HFFc6 (cell line): ENCODE measurements around the gene POLR3A. TPM values are rescaled to one million over a fixed set of nuclear protein-coding genes. Genes with fewer than 3 reads are reported as not detected.
A peak's percentile ranks its signal among the peaks of the same experiment; 100 is the strongest.

Source experiments
- DNase-seq: peaks from one replicate; pipeline ENCODE4 v3.0.0-alpha.2; 2018
- H3K27ac Mint-ChIP-seq: 2 replicates; pipeline ENCODE4 v1.8.0; 2020; ENCODE audit warnings: mild to moderate bottlenecking, mixed read lengths
- H3K27me3 Mint-ChIP-seq: 2 replicates; pipeline ENCODE4 v1.8.0; 2021; ENCODE audit warnings: mild to moderate bottlenecking, moderate library complexity, mixed read lengths; ENCODE audit not compliant: insufficient read depth
- H3K36me3 Mint-ChIP-seq: 2 replicates; pipeline ENCODE4 v1.8.0; 2021; ENCODE audit warnings: low read depth, mixed read lengths
- H3K4me1 Mint-ChIP-seq: 2 replicates; pipeline ENCODE4 v1.8.0; 2020; ENCODE audit warnings: low read depth, mixed read lengths
- H3K4me3 Mint-ChIP-seq: 2 replicates; pipeline ENCODE4 v1.8.0; 2020; ENCODE audit warnings: mild to moderate bottlenecking, moderate library complexity, mixed read lengths
- H3K9me3 Mint-ChIP-seq: 2 replicates; pipeline ENCODE4 v1.8.0; 2020; ENCODE audit warnings: mild to moderate bottlenecking, mixed read lengths
- total RNA-seq, 6 experiments: library from RNA; stranded (reverse); fragmentation: NEBNext Ultra II Directional; extraction: Animal tissue kit (Norgen Biotek cat#: 25700); gene quantifications; 2 replicates in 1 of 6; 3 replicates in 5 of 6; pipeline ENCODE4 v1.2.3, GENCODE V29; 2021
- TF ChIP-seq, protein P1 (sequence below): fragments of 200-600 bp; sonication (generic); IDR thresholded peaks from 2 replicates; pipeline ENCODE4 v1.5.0; 2021; ENCODE audit warnings: antibody characterized with exemption, mild to moderate bottlenecking

Gene POLR3A
- total RNA-seq, 6 experiments from 2014 or later: 18.0 to 21.0 (median 19.8) TPM

DNA sequence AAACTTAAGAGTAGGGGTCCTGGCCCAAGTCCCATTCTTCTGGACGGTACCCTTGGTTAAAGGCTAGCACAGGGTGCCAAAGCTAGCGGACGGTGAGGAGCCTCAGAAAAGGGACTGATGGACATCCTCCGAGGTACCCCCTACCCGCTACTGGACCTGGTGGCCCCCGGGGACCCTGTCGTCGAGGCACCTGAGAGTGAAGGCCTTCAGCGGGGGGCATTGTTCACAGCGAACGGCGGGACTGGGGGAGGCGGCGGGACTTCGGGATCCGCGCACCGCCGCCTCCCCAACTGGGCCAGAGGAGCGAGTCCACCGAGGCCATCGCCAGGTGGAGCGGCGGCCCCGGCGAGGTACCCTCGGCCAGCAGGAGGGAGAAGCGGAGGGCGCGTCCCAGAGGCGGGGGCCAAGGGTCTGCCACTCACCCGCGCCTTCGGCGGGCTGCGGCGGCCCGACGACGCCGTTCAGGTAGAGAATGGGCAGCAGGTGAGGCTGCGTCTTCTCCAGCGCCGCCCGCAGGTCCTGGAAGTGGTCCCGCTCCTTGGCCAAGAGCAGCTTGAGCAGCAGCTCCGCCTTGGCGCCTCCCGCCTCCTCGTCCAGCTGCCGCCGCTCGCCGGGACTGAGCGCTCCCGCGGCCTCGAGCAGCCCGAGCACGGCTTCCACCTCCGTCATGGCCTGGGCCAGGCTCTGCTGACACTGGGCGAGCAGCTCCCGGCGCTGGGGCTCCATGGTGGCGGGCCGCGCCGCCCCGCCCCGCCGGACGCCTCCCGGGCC, 103.3 kb downstream of the POLR3A start:
- Mint-ChIP-seq H3K36me3 (no peaks in the 10 kb centered on the region), H3K9me3 (peaks cover 4% of the 10 kb centered on the region; the same call in 1 of the 2 replicates), H3K27me3 (peaks cover 1% of the 10 kb centered on the region), H3K4me3 (peak overlapping the region; percentile 90), H3K4me1 (peaks cover 35% of the 10 kb centered on the region), H3K27ac (peak overlapping the region; percentile 51)
- TF ChIP-seq, protein P1, sequence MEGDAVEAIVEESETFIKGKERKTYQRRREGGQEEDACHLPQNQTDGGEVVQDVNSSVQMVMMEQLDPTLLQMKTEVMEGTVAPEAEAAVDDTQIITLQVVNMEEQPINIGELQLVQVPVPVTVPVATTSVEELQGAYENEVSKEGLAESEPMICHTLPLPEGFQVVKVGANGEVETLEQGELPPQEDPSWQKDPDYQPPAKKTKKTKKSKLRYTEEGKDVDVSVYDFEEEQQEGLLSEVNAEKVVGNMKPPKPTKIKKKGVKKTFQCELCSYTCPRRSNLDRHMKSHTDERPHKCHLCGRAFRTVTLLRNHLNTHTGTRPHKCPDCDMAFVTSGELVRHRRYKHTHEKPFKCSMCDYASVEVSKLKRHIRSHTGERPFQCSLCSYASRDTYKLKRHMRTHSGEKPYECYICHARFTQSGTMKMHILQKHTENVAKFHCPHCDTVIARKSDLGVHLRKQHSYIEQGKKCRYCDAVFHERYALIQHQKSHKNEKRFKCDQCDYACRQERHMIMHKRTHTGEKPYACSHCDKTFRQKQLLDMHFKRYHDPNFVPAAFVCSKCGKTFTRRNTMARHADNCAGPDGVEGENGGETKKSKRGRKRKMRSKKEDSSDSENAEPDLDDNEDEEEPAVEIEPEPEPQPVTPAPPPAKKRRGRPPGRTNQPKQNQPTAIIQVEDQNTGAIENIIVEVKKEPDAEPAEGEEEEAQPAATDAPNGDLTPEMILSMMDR: no peak; the same call in 1 of the 2 replicates
- DNase-seq: no peak

DNA sequence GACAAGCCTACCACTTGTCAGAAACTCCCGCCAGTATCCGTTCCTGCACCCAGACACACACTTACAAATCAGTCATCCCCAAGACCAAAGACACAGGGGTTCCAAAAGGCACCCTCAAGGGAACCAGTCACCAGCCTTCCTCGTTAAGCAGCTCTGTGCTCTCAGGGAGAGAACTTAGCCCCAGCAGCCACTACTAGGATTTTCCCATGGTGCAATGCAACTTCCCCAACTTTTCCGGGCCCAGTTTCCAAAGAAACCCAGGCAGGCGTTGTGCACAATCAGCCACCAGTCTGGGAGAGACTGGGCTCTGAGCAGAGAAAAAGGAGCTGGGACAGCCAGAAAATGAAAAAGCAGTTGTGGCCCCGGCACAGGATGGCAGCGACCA, 103.9 kb downstream of the POLR3A start:
- H3K36me3 Mint-ChIP-seq: no peaks in the 10 kb centered on the region
- DNase-seq: peak; percentile 53
- H3K9me3 Mint-ChIP-seq: peaks cover 4% of the 10 kb centered on the region; the same call in 1 of the 2 replicates
- H3K4me3 Mint-ChIP-seq: peak overlapping the region; percentile 90
- peaks cover 41% of the 10 kb centered on the region for H3K4me1 Mint-ChIP-seq
- H3K27ac Mint-ChIP-seq: peak overlapping the region; percentile 51
- TF ChIP-seq, protein P1: no peak
- peaks cover 1% of the 10 kb centered on the region for H3K27me3 Mint-ChIP-seq

DNA sequence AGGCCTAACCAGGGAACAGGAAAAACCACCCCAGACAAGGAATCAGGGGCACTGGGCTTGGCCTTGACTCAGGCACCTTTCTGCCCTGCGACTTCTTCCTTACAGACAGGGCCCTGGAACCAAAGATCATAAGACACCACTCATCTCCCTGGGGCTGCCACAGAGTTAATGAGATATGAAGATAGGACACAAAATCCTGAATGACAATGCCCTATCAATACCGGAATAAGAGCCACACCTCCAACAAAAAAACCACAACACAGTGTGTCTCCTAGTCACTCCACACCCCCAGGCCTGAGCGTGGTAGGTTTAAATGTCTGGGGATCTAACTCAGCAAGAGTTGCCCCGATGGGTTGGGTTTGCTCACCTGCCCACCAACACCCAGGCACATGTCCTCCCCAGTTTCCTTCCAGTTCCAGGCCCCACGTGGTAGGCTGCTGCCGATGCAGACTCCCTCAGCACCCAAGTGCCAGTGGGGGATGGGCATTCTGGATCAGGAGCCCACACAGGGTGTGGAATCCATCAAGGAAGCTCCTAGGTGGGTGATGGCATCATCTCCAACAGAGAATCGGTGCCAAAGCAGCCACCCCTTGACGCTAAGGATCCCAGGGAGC, 106.6 kb downstream of the POLR3A start:
- DNase-seq: no peak
- TF ChIP-seq, protein P1: no peak
- no peaks in the 10 kb centered on the region for H3K9me3 Mint-ChIP-seq
- H3K27me3 Mint-ChIP-seq: peaks cover 1% of the 10 kb centered on the region
- H3K36me3 Mint-ChIP-seq: no peaks in the 10 kb centered on the region
- no peak overlapping the region for H3K4me3 Mint-ChIP-seq
- no peak overlapping the region for H3K27ac Mint-ChIP-seq
- H3K4me1 Mint-ChIP-seq: peaks cover 58% of the 10 kb centered on the region

DNA sequence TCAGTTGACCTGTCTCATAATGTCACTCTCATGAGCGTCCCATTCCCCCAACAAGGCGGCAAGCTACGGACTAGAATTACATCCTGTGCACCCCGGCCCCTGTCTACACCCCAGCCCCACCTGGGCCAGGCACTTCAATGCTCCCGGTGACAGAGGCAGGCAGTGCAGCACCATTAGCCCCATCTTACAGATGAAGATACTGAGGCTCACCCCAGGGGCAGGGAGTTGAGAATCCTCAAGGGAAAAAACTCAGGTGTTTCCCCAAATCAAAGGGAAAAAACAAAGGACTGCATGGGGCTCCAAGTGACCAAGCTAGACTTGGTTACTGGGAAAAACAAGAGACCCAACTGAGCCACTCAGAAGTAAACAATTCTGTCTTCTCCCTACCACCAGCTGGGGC, 107.3 kb downstream of the POLR3A start:
- H3K4me3 Mint-ChIP-seq: no peak overlapping the region
- no peak overlapping the region for H3K27ac Mint-ChIP-seq
- TF ChIP-seq, protein P1: no peak
- no peaks in the 10 kb centered on the region for H3K9me3 Mint-ChIP-seq
- DNase-seq: no peak
- H3K36me3 Mint-ChIP-seq: no peaks in the 10 kb centered on the region
- H3K4me1 Mint-ChIP-seq: peaks cover 52% of the 10 kb centered on the region
- peaks cover 1% of the 10 kb centered on the region; the same call in 1 of the 2 replicates for H3K27me3 Mint-ChIP-seq

DNA sequence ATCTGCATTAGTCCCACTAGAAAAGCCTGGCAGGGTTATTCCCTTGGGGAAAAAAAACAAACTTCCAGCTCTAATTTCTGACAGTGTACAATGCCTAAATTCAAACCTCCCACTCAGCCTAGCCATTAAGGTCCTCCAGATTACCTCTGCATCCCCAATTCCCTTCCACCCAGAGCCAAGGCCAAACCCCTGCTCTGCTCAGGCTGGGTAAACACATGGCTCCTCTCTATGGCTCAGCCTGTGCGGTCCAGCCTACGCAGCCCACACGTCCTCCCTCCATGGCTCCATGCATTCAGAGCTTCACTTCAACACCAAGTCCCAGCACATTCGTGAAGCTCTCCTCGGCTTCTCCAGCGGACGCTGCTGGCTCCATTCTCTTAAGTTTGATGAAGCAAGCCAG, 107.9 kb downstream of the POLR3A start:
- Mint-ChIP-seq H3K9me3 (no peaks in the 10 kb centered on the region), H3K27me3 (peaks cover 1% of the 10 kb centered on the region; the same call in 1 of the 2 replicates), H3K36me3 (no peaks in the 10 kb centered on the region), H3K4me1 (peaks cover 52% of the 10 kb centered on the region), H3K4me3 (no peak overlapping the region), H3K27ac (no peak overlapping the region)
- TF ChIP-seq, protein P1: no peak
- DNase-seq: no peak
